Heart left ventricle (tissue), 13 donors: ENCODE results near the gene ARID5A.

Experiments used
- CTCF ChIP-seq, 12 donors: fragments of 200-600 bp; sonication (generic) in 4 of 12; IDR thresholded peaks; one replicate each; pipeline versions ENCODE4 v1.5.0 to v1.8.0; 2018 to 2022; ENCODE audit warnings: antibody characterized with exemption in 12 of 12, mild to moderate bottlenecking in 5 of 12
- POLR2A ChIP-seq, 2 donors: fragments of 450-650 bp; IDR thresholded peaks; one replicate each; pipeline ENCODE4 v1.6.1; 2017; ENCODE audit warnings: antibody characterized with exemption in 2 of 2, mild to moderate bottlenecking in 2 of 2, moderate library complexity in 2 of 2
- donor health status: ischemic (EF 13 %, LVEDD 7.1; RV severe dilation, severe dysfunction).
- donor health status: DM: no; HTN: yes; CAD: no.
- donor health status: DM: no; HTN: no; CAD: no.
- donor health status: ischemic (EF 25% LVEDD 6.9; RV normal size, moderate dysfunction).
- donor health status: ischemic (EF 25% LVEDD 5.7; RV mildly dilated, moderate dysfunction).
- donor health status: ischemic (EF 35%, LVEDD 5.7; RV mildly dilated, moderate dysfunction).
- donor health status: nonischemic (EF 11% LVEDD 7.7; RV severe dilation, severe dysfunction).
- donor health status: DM: yes; HTN: yes; CAD: no.
- donor health status: PGD.
- donor health status: ischemic (EF 29% LVEDD 5.4; RV normal size, mild dysfunction).
- donor health status: nonischemic (EF 23%, LVEDD 6.1; RV moderate dilation, normal function).

- TF ChIP-seq CTCF (IDR thresholded peaks at IDR 0.05): no peak
- TF ChIP-seq POLR2A (IDR thresholded peaks at IDR 0.05): no peak
These were observed 29.7 kb upstream of the ARID5A start for GRCh38 chr2:96506907-96507240.
